Left lung (tissue), 10 donors: ENCODE data around the gene RASSF8. TPM values are rescaled to one million over a fixed set of nuclear protein-coding genes. Genes with fewer than 3 reads are reported as not detected.

Experiments
- ATAC-seq: fragments of 200-7000 bp; cut with Tn5 transposase; one replicate; pipeline ENCODE4 v1.9.1; 2020; ENCODE audit warnings: moderate library complexity
- DNase-seq, 4 donors: peaks; one replicate each; pipeline ENCODE4 v3.0.0-alpha.2; 2013 to 2020
- H3K27ac ChIP-seq, 2 donors: fragments of 200-600 bp; sonication (generic) in 1 of 2; one replicate each; pipeline versions ENCODE4 v1.5.0 to v1.8.0; 2020 to 2021
- H3K27me3 ChIP-seq, 2 donors: fragments of 200-600 bp; sonication (generic) in 1 of 2; one replicate each; pipeline versions ENCODE4 v1.5.0 to v1.8.0; 2020 to 2021
- H3K36me3 ChIP-seq, 2 donors: fragments of 200-600 bp; sonication (generic) in 1 of 2; one replicate each; pipeline versions ENCODE4 v1.5.0 to v1.8.0; 2020 to 2021
- H3K4me1 ChIP-seq, 2 donors: fragments of 200-600 bp; one replicate each; pipeline ENCODE4 v1.8.0; 2021
- H3K4me3 ChIP-seq, 2 donors: fragments of 200-600 bp; sonication (generic) in 1 of 2; one replicate each; pipeline versions ENCODE4 v1.5.0 to v1.8.0; 2020 to 2021; ENCODE audit warnings: mild to moderate bottlenecking in 1 of 2
- H3K9me3 ChIP-seq, 2 donors: fragments of 200-600 bp; sonication (generic) in 1 of 2; one replicate each; pipeline versions ENCODE4 v1.5.0 to v1.8.0; 2020 to 2021
- CTCF ChIP-seq, 2 donors: fragments of 200-600 bp; sonication (generic) in 1 of 2; IDR thresholded peaks; one replicate each; pipeline versions ENCODE4 v1.5.0 to v1.8.0; 2021; ENCODE audit warnings: antibody characterized with exemption in 2 of 2
- intact Hi-C, 2 donors: fragments of 100-400 bp; cut with DNase I; formaldehyde crosslinking; loops; one replicate each; pipeline versions ENCODE4 v1.11.2 to v1.14.2; 2022
- polyA plus RNA-seq, 6 donors: library from polyadenylated mRNA; unstranded; fragments of 120-200 nt; gene quantifications; one replicate each; pipeline ENCODE4 v1.2.1, GENCODE V29; 2013; ENCODE audit not compliant: insufficient read length in 6 of 6
- total RNA-seq, 2 donors: library from RNA; stranded (reverse); fragmentation: NEBNext Ultra II Directional; extraction: Animal tissue kit (Norgen Biotek cat#: 25700); gene quantifications; one replicate each; pipeline ENCODE4 v1.2.1, GENCODE V29; 2021
- donor health status: DM: no; HTN: yes; CAD: no.
- donor health status: DM: no; HTN: no; CAD: no.

Gene RASSF8
- total and polyA plus RNA-seq, 8 donors = 32.5 to 45.3 (median 37.1) TPM

DNA sequence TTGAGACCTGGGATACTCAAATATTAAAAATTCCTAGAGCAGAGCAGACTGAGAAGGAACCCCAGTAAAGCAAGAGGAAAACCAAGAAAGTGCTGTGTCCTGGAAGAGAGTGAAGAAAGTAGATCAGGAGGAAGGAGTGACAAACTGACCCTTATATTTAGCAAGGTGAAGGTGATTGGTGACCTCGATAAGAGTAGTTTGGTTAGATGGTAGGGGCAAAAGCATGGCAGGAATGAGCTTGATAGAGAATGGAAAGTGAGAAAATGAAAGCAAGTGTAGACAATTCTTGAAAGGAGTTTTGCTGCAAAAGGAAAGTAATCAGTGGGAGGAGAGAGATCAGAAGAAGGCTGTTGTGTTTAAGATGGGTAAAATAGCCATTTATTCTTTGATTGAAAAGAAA lies 51.1 kb downstream of the RASSF8 start:
- intact Hi-C loops = no loop called here
- H3K27ac ChIP-seq = no peak overlapping the region
- DNase-seq = no peak

DNA sequence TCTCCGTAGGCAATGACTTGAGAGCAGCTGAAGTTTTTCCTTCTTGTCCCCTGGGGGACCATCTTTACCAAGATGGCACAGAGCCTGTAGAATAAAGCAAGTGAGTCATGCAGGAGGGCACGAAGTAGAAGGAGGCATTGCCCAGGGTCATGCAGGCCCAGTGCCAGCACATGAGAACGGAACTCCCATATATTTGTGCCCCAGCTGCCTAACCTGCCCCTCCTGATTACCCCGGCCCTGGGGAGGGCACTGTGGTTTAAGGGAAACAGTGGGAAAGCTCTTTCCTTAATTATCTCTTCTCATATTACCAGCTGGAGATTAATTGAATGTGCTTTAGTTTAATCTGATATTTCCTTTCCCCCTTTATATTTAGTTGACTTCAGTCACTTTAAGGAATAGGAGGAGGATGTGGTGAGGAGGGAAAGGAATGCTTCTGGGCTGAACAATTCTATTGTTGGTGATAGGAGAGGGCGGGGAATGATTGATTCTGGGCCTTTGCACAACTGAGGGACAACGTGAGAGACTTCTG lies 51.9 kb downstream of the RASSF8 start:
- no peak for TF ChIP-seq CTCF (IDR thresholded peaks at IDR 0.05)
- DNase-seq (no peak), ATAC-seq (peak; percentile 22)
- no peaks in the 10 kb centered on the region for H3K9me3 ChIP-seq
- no peaks in the 10 kb centered on the region for H3K36me3 ChIP-seq
- intact Hi-C loops = no loop called here
- no peaks in the 10 kb centered on the region for H3K27me3 ChIP-seq
- H3K27ac ChIP-seq = peak overlapping the region in 1 of 2 donors; percentile 56
- peaks cover 0 to 7% of the 10 kb centered on the region in 2 donors for H3K4me1 ChIP-seq
- no peak overlapping the region for H3K4me3 ChIP-seq

More for the DNA sequence above, 51.1 kb downstream of the RASSF8 start:
- ATAC-seq = no peak
- H3K4me1 ChIP-seq = peaks cover 0 to 7% of the 10 kb centered on the region in 2 donors
- no peaks in the 10 kb centered on the region for H3K36me3 ChIP-seq
- H3K27me3 ChIP-seq = no peaks in the 10 kb centered on the region
- H3K9me3 ChIP-seq = no peaks in the 10 kb centered on the region
- TF ChIP-seq CTCF (IDR thresholded peaks at IDR 0.05) = no peak
- H3K4me3 ChIP-seq = no peak overlapping the region

DNA sequence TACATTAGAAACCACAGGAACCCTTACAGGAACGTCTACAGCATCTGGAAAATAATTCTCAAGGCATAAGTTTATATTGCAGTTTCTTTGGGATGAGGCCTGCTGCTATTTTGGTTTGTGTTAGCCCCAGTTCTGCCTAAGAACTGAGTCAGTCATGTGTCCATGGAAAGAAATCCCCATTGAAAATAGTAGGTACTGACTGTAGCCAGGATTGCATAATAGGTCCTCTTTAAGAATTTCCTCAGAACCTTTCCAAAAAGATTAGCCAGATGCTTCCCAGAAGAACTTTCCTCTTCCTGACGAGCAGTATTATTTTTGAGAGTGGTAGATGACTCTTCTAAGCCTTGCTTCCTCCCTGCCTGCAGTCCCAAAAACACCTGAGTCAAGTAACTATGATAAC lies 52.6 kb downstream of the RASSF8 start:
- H3K27me3 ChIP-seq = no peaks in the 10 kb centered on the region
- H3K4me1 ChIP-seq = peaks cover 0 to 7% of the 10 kb centered on the region in 2 donors
- DNase-seq = no peak
- H3K9me3 ChIP-seq = no peaks in the 10 kb centered on the region
- peak; percentile 86 for ATAC-seq
- TF ChIP-seq CTCF (IDR thresholded peaks at IDR 0.05) = no peak
- no peaks in the 10 kb centered on the region for H3K36me3 ChIP-seq
- intact Hi-C loops = no loop called here
- H3K4me3 ChIP-seq = no peak overlapping the region
- H3K27ac ChIP-seq = peak overlapping the region in 1 of 2 donors; percentile 56

- H3K36me3 ChIP-seq = no peaks in the 10 kb centered on the region
- DNase-seq (no peak), ATAC-seq (no peak)
- no peaks in the 10 kb centered on the region for H3K9me3 ChIP-seq
- H3K4me3 ChIP-seq = no peak overlapping the region
- peaks cover 0 to 7% of the 10 kb centered on the region in 2 donors for H3K4me1 ChIP-seq
- H3K27ac ChIP-seq = no peak overlapping the region
- no peaks in the 10 kb centered on the region for H3K27me3 ChIP-seq
- intact Hi-C loops = no loop called here
- TF ChIP-seq CTCF (IDR thresholded peaks at IDR 0.05) = no peak
Observed at GRCh38 chr12:26014085-26014484, 55.6 kb downstream of the RASSF8 start.

GRCh38 chr12:26016516-26016915 lies 58.0 kb downstream of the RASSF8 start:
- intact Hi-C loops = no loop called here
- H3K36me3 ChIP-seq = no peaks in the 10 kb centered on the region
- no peak for DNase-seq
- no peaks in the 10 kb centered on the region for H3K27me3 ChIP-seq
- no peak for TF ChIP-seq CTCF (IDR thresholded peaks at IDR 0.05)
- no peak overlapping the region for H3K27ac ChIP-seq
- no peak for ATAC-seq
- H3K4me1 ChIP-seq = no peaks in the 10 kb centered on the region
- no peak overlapping the region for H3K4me3 ChIP-seq
- H3K9me3 ChIP-seq = no peaks in the 10 kb centered on the region
